Hematopoietic multipotent progenitor cell treated with erythropoietin and hydrocortisone succinate and interleukin-3 and kit ligand, for 8 days (in vitro differentiated cells): Measurements from ENCODE around the gene ATP8A2.
"Not testable (repeated sequence)": the region's sequence is repeated elsewhere in the genome, so short reads cannot be mapped to it uniquely, and the experiment has no call there.

Source experiments
- DNase-seq: peaks from one replicate; pipeline ENCODE4 v3.0.0-alpha.2; 2015

Gene ATP8A2

DNA sequence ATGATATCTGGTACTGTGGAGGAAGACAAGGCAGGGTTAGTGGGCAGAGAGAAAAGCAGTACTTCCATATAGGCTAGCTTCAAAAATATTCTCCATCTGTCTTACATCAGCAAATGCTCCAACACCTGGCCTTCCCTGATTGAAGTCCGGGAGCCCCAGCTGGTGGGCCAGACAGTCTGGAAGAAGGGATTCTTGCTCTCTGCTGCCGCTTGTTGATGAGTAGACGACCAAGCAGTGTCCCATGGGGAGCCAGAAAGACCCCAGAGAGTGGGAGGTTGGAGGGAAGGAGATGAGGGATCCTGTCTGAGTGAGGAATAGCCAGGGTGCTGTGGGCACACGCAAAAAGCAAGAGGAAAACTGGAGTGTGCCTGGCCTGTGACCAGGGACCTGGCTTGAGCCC, 95.1 kb downstream of the ATP8A2 start:
- DNase-seq: no peak

DNA sequence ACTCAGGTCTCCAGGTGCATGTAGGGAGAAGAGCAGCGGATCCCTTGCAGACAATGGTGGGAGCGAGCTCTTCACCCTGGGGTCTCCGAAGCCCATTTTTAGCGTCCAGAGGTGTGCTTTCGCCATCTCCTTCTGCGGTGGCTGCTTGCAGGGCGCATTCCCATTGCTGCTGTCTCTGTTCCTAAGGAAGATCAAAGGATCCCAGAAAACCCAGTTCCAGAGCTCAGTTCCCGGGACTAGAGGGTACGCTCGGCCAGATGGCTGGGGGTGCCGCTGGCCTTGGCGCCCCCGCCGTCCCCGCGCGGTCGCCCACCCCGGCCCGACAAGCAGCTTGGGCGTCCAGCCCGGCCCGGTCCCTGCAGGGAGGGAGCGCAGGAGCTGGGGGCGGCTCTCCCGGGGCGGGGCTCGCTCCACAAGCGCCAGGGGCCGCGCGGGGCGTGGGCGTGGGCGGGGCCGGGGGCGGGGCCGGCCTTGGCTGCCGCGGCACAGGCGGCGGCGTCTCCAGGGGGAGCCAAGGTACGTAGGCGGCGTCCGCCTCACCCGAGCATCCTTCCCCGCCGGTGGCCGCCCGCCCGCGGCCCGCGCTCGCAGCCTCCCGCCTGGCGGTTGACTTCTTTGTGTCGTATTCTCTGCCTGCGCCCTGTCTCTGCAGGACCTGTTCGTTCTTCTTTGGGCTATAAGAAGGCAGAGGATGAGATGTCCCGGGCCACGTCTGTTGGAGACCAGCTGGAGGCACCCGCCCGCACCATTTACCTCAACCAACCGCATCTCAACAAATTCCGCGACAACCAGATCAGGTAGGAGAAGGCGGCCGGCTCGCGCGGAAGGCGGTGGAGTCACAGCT, 96.8 kb downstream of the ATP8A2 start:
- DNase-seq: peak; percentile 34

DNA sequence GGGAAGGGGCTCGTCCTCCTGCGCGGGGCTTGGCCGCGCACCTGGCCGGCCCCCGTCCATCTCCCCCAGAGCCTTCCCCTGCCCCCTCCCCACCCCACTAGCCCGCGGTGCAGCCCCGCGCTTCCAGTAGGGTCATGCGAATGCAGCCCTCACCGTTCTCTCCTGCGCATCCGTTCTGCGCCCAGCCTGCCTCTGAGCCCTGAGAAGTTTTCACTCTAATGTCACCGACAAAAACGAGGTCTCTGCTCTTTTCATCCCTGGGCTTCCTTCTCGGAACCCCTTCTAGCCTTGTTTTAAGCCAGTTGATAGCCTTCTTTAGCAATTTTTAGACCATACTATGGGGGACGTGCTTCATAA, 97.4 kb downstream of the ATP8A2 start:
- DNase-seq: no peak

DNA sequence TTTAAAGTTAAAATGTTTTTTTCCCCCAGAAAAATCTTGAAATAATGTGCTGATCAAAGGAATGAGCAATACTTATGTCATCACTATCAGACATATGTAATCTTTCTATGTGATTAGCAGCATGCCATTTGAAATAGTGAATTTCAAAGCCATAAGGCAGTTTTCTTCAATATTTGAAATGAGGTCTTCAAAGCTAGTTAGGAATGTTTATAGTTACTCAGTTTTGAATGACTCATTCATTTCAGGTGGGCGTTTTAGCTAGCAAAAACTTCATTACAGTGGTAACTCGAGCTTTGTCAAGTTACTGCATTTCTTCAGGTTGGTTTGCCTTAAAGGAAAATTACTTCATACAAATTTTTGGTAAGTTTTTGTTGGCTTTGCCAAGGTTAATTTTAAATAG, 102.1 kb downstream of the ATP8A2 start:
- DNase-seq: no peak

DNA sequence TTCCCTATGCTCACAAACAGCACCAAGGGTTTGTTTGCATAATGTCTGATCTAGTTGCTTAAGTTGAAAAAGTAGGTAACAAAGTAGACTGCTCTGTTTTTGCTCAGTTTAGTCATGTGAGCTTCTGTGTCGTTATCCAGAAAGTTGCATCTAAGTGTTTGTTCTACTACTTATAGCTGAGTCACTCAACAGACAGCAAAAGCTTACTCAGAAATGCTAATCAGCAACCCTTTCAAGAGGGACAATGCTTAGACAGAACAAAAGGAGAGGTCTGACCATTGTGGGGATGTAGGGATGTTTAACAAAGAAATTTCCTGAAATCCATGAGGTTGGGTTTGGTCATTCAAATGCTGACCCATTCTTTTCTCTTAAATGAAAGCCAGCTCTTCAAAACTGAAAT, 106.4 kb downstream of the ATP8A2 start:
- no peak for DNase-seq

DNA sequence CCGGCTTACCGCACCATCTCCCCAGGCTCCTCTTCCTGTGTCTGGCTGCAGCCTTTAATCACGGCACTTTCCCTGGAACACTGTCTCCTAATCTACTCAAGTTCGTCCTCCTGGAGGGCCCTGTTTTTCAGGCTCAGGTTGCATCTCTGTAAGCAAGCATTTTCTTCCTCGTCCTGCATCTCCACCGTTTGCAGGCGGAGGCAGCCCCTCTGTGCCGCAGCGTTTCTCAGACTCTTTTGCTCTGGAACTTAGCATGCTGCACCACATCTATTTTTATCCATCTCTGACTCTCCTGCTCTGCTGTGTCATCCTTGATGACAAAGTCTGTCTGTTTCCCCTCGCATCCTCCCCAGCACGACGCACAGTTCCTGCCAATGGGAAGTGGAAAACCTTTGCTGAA, 117.5 kb downstream of the ATP8A2 start:
- DNase-seq: no peak

DNA sequence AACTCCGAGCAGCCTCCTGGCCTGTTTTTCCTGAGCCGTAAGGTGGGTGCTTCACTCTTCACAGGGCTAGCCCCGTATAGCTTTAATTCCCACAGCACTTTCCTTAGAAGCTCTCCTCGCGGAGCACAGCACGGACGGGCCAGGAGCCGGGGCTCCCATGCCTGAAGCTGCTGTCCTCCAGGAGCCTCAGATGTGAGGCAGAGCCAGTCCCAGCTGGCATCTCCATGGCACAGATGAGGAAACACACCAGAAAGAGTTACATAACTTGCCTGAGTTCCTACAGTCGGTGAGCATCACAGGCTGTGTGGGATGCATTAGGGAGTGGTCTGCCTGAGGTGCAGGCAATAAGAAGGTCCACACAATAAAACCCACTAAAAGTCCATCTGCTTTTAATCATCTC, 118.5 kb downstream of the ATP8A2 start:
- DNase-seq: no peak

DNA sequence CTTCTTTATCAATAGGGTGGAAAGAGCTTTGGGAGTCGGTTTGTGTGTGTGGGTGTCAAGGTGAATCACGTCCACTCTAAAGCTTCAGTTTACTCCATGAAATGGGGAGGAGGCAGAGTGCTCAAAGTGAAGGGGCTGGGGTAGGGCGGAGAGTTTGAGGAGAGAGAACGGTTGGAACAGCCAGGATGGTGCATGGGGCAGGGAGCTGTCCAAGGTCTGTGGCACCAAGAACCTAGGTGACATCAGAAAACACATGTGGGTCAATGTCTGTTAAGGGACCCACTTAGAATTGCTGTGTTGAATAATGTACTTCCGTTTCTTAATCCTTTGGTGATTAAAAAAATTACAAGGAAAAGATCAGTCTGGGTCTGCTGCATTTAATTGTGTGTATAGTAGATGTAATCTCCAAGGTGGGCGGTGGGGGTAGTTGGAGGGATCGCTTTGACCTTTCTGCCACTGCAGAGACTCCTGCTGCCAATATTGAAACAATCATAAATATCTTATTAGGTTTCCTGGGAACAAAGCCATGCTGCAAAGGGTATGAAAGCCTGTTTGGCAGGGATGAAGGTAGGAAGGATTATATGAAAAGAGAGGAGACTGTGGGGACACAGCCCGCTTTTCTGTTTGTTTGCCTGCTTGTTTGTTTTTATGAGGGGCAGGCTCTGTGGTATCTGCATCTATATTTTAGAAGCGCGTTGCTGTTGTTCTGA, 122.3 kb downstream of the ATP8A2 start:
- no peak for DNase-seq

DNA sequence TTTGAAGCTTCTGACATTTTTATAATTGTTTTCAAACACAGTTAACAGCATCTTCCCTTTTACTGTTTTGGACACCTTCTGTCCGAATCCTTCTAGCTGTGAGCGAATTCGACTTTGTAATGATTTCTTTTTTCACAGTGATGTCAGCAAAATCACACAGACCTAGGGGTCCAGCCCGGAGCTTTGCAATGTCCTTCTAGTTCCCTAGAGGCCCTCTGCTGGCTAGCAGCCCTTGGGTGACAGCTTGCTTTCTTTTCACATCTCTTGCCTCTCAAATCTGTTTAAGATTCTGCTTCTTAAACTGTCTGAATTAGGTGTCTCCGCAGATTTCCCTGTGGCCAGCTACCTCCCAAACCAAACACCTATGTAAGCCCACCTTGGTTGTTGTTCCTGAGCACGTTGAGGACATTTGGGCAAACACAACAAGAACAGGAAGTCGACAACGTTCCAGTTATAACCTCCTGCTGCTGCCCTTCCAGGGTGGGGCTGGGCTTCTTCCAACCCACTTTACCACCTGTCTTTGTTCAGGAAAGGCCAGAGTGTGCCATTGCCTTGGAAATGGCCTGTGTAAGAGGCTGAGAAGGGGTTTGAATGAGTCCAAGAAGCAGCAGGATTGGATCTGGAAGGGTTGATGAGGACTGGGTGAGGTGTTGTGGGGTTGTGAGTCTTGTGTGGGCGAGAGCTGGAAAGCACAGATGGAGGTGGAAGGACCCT, 123.1 kb downstream of the ATP8A2 start:
- no peak for DNase-seq

DNA sequence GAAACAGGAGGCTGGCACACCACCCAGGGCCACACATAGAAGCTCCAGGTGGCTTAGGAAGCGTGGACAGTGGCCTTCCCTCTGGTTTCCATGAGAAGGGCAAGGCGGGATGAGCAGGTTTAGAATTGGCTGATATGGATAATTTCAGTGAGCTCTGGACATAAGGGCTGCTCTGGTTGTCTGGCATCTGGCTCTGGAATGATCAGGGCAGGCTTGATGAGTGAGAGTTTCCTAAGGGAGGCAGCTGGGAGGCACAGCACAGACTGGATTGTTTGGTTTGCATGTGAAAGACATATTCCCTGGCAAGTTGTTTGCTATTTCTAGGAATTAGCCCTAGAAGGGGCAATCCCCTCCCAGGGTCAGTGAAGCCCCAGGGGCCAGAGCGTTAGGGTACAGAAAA, 129.5 kb downstream of the ATP8A2 start:
- DNase-seq: no peak

DNA sequence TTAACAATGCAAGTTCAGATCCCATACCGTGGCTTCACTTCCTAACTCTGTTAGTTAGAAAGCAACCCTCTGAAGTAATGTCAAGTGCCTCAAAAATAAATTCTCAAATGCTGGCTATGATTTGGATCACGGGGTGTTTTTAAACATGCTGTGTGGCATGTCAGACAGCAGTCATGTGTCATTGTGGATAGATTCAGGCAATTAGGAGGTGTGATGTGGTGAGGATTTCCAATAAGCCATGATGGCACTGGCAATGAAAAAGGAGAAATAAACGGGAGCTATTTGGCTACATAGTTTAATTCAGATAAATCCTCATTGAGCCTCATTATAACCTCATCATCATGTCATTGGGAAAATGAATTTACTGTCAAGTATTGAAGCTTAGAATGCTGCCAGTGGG, 130.3 kb downstream of the ATP8A2 start:
- no peak for DNase-seq

DNA sequence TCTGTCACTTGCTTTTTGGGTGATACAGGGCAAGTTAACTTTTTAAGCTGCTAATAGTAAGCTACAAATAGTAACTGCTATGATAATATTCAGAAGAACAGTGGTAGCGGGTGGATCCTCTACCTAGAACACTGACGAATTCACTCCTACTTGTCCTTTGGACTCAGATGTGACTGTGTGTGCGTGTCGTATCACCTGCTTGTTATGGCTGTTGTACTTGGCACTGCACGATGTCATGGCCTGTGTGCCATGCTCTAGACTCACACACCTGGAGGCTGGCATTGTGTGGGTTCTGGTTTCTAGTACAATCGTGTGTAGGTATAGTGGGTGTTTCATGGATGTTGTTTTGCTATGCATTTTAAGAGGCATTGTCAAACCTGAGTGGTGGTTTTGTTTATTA, 130.8 kb downstream of the ATP8A2 start:
- DNase-seq: no peak

DNA sequence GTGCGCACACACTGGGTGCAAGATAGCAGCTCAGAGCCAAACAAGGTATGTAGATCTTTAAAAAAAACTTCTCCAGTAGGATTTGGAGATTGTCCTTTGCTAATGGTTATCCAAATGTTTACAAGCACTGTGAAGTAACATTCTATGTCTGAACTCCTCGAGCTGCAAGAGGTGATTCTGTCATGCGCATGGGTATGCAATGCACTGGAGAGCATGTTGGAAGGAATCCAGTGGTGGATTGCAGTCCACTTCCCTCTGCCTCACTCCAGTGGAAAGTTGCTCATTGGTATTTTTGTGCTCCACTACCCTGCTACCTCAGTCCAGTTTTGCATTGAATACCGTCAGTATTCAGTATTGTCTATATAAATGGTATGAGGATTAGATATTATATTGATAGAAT, 132.1 kb downstream of the ATP8A2 start:
- no peak for DNase-seq

DNA sequence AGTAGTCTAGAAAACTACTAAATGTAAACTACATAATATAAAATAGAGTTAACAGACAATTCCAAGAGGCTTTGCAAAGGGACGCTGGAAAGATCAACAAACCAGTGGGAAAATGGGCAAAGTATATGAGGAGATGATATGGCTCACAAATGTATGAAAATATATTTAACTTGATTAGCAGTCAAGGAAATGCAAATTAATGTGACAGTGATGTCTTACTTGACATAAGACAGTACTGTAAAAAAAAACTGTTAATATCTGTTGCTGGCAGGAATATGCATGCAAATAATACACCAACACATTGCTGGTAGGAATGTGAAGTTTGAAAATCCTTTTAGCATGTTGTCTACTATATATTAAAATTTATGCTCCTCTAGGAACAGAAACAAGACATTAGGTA, 136.1 kb downstream of the ATP8A2 start:
- no peak for DNase-seq

DNA sequence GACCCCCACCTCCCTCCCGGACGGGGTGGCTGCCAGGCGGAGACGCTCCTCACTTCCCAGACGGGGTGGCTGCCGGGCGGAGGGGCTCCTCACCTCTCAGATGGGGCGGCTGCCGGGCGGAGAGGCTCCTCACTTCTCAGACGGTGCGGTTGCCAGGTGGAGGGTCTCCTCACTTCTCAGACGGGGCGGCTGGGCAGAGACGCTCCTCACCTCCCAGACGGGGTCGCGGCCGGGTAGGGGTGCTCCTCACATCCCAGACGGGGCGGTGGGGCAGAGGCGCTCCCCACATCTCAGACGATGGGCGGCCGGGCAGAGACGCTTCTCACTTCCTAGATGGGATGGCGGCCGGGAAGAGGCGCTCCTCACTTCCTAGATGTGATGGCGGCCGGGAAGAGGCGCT, 141.3 kb downstream of the ATP8A2 start:
- DNase-seq: not testable (repeated sequence)

DNA sequence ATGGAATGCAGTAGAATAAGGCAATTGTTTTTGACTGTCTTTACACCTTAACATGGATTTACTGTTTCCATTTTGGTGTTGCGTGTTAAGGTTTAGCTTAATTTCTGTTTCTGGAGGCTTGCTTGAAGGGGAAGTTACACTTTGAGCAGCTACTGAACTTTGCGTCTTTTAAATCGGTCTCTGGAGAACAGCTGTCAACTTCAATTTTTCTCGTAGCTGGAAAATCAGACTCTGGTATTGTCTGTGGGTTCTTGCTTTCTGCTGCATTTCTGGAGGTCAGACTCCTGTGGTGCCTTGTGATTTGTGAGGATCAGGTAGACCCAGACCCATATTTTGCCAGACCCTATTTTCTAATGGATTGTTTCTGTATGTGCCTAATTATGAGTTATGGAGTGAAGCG, 146.7 kb downstream of the ATP8A2 start:
- DNase-seq: no peak

DNA sequence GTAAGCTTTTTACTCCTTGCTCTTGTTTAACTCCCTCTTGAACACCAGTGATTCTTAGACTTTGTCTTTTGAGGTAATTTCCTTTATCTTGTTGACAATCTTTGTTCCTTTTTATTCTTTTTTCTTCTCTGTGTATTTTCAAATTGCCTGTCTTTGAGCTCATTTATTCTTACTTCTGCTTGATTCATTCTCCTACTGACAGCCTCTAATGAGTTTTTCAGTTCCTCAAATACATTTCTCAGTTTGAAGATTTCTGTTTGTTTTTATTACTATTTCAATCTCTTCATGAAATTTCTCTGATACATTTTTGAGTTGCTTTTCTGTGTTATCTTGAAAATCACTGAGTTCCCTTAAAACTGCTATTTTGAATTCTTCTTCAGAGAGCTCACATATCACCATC, 154.1 kb downstream of the ATP8A2 start:
- DNase-seq: no peak

DNA sequence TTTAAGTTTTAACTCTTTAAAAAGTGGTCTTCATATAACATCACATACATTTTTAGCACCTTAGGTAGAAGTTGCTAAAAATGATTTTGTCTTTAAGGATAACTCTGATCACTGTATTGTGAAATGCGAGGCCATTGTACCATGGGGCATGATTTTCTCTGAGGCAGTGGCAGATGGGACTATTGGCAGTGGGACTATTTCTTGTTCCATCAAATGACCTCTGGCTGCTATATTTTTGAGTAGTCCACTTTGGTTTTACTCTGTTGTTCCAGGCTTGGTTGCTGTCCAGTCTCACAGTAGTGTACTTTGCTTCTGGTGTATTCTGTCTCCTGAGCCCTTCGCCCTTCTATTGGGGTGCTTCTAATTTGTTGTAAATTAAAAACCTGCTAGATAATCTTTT, 156.5 kb downstream of the ATP8A2 start:
- no peak for DNase-seq

DNA sequence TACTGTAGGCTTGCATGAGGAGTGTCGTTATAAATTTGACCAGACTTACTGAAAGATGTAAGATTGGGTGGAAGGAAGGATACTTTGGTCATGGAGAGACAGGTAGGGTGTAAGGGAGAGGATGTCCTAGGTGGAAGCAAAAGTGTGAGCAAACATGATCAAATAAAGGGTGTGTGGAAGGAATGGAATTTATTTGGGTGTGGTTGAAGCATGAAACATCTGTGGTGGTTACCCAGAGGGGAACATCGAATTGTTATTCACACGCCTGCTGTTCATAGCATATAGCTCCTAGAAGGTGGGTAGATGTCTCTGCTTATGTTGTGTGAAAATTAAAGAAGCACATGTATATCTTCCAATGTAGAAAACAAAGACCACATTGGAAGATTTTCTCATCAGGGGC, 157.7 kb downstream of the ATP8A2 start:
- no peak for DNase-seq

DNA sequence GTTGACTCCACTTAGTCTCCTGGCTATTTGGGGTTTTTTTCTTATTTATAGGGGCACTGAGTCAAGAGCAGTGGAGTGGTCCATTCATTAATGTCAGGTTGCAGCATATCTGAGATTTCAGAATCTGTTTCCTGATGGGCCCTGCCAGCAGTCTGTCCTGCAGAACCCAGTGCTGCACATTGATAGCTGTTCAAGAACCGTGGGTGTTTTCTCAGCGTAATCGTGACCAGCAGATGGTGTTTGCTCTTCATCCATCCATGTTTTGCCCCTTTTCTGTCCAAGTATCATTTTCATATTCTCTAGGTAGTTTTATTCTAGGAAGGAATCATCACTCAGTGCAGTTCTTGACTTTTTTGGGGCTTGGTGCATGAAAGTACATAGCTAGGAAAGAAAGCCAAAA, 166.5 kb downstream of the ATP8A2 start:
- DNase-seq: no peak

DNA sequence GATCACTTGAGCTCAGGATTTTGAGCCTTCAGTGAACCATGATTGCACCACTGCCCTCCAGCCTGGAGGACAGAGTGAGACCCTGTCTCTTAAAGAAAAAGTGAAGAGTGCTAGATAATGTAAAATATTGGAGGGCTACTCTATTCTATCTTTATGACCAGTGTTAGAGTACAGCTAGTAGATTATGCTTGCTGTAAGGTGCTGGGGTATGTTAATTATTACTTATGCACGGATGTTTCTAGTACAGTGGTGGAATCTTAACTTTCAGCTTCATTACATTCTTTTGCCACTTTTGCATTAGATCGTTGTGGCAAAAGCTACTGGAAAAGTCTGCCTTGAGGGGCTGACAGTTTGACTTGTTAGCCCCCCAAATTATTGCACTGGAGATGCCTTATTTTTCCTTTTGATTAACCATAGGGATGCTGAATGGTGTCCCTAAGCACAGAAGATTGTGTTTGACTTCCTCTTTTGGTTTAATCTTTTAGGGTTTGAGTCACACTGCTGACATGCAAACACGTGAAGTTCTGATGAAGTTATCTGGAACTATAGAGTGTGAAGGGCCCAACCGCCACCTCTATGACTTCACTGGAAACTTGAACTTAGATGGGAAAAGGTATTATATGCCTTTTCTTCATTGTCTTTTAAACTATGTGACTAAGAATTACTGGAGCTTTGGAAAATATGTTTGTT, 169.8 kb downstream of the ATP8A2 start:
- no peak for DNase-seq

DNA sequence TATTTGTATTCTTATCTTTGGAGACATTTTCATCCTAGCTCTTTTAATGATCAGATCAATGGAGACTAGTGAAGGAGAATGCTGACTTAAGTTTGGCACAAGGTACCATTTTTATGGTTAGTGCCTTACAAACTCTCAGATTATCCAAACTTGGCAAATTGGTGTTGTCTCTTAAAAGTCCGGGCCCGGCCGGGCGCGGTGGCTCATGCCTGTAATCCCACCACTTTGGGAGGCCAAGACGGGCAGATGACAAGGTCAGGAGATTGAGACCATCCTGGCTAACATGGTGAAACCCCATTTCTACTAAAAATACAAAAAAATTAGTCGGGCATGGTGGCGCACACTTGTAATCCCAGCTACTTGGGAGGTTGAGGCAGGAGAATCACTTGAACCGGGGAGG, 177.2 kb downstream of the ATP8A2 start:
- not testable (repeated sequence) for DNase-seq

DNA sequence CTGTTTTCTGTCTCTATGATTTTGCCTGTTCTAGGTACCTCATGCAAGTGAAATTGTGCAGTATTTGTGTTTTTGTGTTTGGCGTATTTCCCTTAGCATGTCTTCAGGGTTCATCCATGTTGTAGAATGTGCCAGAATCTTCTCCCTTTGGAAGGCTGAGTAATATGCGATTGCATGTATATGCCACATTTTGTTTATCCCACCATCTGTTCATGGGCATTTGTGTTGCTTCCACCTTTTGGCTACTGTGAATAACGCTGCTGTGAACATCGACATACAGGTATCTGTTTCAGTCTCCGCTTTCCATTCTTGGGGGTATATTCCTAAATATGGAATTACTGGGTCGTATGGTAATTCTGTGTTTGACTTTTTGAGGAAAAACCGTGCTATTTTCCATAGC, 190.0 kb downstream of the ATP8A2 start:
- no peak for DNase-seq

DNA sequence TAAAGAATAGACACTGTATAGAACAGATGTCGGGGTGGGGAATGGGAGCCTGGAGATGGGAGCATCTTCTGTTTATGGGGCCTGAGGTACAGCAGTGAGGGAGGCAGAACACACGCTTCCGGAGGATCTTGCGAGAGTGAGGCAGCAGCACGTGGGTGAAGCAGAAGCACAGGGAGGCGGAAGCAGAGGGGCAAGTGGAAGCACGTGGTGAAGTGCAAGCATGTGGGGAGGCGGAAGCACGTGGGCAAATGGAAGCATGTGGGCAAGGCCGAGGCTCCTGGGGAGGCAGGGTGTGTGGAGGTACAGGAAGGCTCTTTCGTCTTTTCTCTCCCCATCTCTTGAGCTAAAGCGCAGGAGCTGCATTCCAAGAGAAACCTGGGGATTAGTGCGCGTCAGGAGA, 198.4 kb downstream of the ATP8A2 start:
- DNase-seq: no peak
